AML-193 (cell line): ENCODE data around the gene BTN2A1.

Source experiments
- DNase-seq, 2 experiments: peaks; one replicate each; lab custom pipeline; 2025; lab: John Stamatoyannopoulos, UW

BTN2A1 gene

GRCh38 chr6:26468829-26469228, 11.1 kb downstream of the BTN2A1 start:
- DNase-seq, result no peak

DNA sequence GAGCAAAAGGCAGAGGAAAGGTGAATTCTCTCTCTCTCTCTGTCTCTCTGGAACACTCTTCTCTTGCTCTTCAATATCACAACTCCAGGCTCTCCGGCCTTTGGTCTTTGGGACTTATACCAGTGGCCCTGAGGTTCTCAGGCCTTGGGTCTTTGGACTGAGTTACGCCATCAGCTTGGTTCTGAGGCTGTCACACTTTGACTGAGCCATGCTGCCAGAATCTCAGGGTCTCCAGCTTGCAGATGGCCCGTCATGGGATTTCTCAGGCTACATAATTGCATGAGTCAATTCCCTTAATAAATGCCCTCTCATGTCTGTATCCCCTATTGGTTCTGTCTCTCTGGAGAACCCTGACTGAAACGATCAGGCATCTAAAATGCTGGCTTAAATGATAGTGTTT, 12.9 kb downstream of the BTN2A1 start:
- DNase-seq, result no peak

GRCh38 chr6:26471970-26472369, 14.2 kb downstream of the BTN2A1 start:
- no peak for DNase-seq

DNA sequence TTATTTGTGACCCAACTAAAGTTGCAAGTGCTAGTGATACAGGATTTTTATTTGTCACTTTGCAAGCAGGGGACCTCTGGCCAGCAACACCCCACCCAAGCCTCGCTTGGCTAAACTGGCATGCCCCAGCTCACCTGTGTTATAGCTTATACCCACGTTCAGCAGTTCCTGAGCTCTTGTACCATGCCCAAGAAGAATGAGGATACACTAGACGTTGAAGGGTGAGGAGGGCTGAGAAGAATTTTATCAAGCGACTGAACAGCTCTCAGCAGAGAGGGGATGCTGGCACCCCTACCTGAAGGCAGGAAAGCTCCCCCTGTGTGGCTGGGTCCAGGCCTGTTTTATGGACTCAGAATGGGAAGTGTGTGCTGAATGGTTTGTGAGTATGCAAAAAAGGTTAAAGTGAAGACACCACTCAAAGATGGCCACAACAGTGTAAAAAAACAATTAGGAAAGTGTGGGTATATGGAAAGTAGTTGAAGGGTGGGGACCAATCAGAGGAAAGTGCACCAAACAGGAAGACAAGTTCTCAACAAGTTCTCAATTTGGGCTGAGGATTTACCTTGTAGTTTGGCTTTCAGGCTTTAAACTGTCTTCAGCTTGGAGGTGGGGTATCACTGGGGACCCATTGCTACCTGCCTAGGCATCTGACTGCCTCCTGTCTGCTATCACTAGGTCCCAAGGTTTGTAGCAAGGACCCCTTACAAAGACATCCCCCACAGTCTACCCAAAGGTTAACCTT, 15.0 kb downstream of the BTN2A1 start:
- DNase-seq, result peak; percentile 15 to 29

GRCh38 chr6:26473429-26473757, 15.6 kb downstream of the BTN2A1 start:
- no peak for DNase-seq

GRCh38 chr6:26473758-26474438, 16.1 kb downstream of the BTN2A1 start:
- peak; percentile 99 to 100 for DNase-seq

GRCh38 chr6:26474439-26474881, 16.7 kb downstream of the BTN2A1 start:
- DNase-seq, result no peak

DNA sequence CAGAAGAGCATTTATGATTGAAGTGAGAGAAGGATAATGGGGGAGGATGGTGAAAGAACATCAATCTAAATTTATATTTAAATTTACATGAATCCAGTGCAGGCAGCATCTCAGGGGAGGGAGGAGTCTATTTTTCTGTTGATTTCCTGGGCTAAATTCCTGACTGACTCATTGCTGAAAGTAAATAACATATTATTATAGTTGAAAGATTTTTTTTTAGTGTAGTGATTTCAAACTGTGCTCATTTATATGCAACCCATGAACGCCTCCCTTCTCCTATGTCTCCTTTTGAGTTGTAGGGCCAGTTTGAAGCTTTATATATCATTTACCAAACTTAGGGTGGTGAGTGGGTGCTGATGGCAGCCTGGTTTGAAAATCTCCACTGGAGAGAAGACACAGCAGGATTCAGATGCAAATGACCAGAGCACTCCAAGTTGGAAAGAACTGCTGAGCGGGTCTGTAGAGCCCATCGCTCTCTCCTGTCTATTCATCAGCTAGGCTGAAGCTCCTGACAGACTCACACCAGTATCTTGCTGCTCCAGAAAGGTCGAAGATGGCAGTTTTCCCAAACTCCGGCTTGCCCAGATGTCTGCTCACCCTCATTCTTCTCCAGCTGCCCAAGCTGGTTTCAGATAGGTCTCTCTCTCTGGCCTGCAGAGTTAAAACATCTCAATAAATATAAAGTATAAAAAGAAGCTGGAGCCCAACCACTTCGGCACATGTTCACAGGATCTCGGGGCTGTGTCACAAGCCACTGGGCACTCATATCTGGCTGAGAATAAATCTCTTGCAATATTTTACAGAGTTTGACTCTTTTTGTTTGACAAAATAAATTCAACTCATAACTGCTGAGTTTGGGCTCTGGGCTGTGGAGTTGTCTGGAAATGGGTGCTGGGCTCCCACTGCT, 18.3 kb downstream of the BTN2A1 start:
- no peak for DNase-seq

DNA sequence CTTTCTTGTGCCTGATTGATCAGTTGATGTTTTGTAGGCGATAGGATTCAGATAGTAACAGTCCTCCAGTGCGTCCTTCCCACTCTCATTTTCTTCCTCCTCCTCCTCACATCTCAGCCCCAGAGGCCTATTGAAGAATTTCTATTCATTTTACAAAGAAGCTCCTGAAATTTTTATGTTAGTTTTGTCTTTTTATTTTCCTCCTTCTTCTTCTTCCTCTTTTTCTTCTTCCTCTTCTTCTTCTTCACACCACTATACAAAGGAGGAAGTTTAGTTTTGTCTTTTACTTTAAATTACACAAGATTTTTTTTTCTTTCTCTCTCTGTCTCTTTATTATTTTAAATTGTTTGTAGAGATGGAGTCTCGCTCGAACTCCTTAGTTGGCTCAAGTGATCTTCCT, 19.1 kb downstream of the BTN2A1 start:
- peak; percentile 69 to 82 for DNase-seq

GRCh38 chr6:26477426-26477825, 19.7 kb downstream of the BTN2A1 start:
- no peak for DNase-seq

- DNase-seq, result no peak
Observed at GRCh38 chr6:26478100-26478984, 20.6 kb downstream of the BTN2A1 start.

GRCh38 chr6:26478985-26479278, 21.2 kb downstream of the BTN2A1 start:
- DNase-seq, result peak; percentile 8 to 12

- DNase-seq, result no peak
Observed at GRCh38 chr6:26482338-26482737, 24.6 kb downstream of the BTN2A1 start.

GRCh38 chr6:26483727-26484126, 26.0 kb downstream of the BTN2A1 start:
- no peak for DNase-seq

DNA sequence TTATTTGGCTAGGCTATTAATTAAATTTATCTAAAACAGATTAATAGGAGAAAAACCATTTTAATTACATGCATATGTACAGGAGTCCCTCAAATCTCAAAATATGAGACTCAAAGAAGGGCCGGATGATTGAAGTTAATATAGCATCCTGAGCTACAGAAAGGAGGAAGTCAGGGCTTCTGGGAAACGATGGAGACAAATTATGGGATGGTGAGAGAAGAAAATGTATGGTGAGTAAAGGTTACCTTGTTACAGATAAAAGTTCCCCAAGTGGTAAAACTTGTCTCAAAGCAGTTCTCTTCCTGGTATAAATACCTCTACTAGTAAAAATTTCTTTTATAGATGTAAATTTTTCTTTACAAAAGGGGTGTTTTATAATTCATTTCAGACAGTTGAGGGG, 26.4 kb downstream of the BTN2A1 start:
- no peak for DNase-seq

GRCh38 chr6:26485112-26485780, 27.5 kb downstream of the BTN2A1 start:
- DNase-seq, result no peak

GRCh38 chr6:26486358-26486757, 28.6 kb downstream of the BTN2A1 start:
- no peak for DNase-seq

DNA sequence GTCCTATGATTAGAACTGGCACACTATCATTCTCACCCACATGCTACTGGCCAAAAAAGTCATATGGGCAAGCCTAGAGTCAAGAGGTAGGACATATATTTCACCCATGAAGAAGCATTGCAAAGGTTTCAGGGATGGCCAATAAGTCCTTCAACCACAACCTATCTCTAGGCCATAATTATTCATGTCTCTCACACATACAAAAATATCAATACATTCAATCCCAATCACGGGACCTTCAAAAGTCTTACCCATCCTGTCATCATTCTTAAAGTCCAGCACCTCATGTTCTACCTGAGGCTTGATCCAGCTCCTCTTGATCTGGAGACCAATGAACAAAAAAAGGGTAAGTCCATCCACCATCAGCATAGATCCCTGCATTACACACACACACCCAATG, 29.7 kb downstream of the BTN2A1 start:
- DNase-seq, result no peak

GRCh38 chr6:26489996-26490964, 32.5 kb downstream of the BTN2A1 start:
- DNase-seq, result no peak

- DNase-seq, result no peak
Observed at GRCh38 chr6:26491604-26492003, 33.8 kb downstream of the BTN2A1 start.
